Measurements from ENCODE around the gene RFC4. TPM values are rescaled to one million over a fixed set of nuclear protein-coding genes. Genes with fewer than 3 reads are reported as not detected.

Gene RFC4
- total RNA-seq, 1 experiment from 2014 or later = 142 TPM

DNA sequence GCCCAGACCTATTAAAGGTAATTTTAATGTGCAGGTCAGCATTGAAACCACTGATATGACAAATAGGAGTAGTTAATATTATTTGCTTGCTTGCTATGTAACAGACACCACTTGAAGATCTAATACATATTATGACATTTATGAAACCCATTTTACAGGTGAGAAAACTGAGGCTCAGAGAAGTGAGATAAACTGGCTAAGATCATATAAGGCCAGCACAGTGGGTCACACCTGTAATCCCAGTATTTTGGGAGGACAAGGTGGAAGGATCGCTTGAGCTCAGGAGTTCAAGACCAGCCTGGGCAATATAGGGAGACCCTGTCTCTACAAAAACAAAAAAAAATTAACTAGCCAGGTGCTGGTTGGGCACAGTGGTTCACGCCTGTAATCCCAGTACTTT is 56.0 kb downstream of the RFC4 start:
- no peak for DNase-seq (ENCODE audit: low read depth)

DNA sequence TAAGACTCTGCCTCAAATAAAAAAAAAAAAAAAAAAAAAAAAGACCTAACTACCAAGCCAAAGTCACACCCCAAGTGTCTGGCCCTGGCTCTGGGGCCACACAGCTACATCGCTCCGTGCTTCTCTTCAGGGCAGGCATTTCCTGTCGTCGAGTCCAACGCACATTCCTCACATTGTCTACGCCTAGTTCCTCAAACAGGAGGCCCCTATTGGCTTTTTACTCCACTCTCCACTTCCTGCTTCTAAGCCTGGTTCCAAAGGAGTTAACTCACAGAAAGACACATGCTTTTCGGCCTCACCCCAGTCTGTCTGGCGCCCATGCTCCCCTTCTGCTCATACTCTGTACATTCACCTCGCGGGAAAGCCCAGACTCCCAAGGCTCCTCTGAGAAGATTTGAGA is 60.3 kb downstream of the RFC4 start:
- peak; percentile 30 for DNase-seq (ENCODE audit: low read depth)

DNA sequence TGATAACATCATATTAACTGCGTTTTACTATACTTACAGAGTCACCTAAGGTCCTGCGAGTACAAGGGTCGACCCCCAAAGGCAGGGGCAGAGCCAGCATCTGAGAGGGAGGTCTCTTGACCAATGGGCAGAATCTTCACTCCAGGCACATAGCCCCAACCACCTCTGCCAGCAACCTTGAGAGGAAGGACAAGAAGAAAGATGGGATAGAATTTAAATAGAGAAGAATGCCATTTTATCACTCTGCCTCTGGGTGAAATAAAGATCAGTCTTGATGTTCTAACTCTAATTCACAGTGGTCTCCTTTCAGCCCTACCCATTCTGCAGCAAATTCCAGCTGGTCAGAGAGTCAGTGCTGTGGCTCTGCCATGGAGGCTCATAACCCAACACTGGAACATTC is 62.6 kb downstream of the RFC4 start:
- DNase-seq (ENCODE audit: low read depth) = no peak

DNA sequence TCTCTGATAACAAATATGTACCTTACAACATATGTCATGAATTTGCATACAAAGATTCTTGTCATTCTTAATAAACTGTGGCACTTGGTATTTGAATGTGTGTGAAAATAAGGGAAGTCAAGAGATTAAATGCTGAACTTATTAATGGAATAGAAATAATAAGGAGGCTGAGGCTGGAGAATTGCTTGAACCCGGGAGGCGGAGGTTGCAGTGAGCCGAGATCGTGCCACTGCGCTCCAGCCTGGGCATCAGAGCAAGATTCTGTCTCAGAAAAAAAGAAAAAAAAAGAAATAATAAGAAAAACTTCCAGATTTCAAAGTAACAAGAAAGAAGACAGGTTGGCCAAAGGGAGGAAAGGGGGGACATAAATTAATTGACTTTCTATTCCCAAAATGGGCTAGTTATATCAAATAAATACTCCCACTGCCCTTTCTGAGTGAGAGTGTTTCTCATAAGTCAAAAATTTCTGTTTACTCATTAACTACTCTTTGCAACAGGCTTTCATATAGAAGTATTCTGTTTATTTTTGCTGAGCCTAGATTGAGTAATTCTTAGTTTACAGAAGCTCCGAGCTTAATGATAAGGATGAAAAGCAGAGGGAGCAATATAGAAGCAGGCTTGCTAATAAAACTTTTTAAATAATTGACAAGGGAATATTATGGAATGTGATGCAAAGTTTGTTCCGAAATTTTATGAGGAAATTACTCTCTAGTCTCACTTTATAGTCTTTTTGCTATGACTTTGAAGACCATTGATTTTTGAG is 63.5 kb downstream of the RFC4 start:
- DNase-seq (ENCODE audit: low read depth) = no peak

Other genes with a start within 250 kb of the RFC4 start
- 18.1 and 22.6 TPM in 2 replicates for gene TBCCD1, start 239.1 kb downstream of the RFC4 start, total RNA-seq (2014; rRNA removed; shearing (Covaris generic))
- gene DNAJB11, start 235.8 kb downstream of the RFC4 start, total RNA-seq (2014; rRNA removed; shearing (Covaris generic)) = 80.0 and 94.7 TPM in 2 replicates
- not detected in 2 replicates for gene AHSG, start 193.4 kb downstream of the RFC4 start, total RNA-seq (2014; rRNA removed; shearing (Covaris generic))
- not detected in 2 replicates for gene FETUB, start 166.1 kb downstream of the RFC4 start, total RNA-seq (2014; rRNA removed; shearing (Covaris generic))
- gene HRG, start 140.5 kb downstream of the RFC4 start, total RNA-seq (2014; rRNA removed; shearing (Covaris generic)) = not detected in 2 replicates
- not detected in 2 replicates for gene KNG1, start 89.1 kb downstream of the RFC4 start, total RNA-seq (2014; rRNA removed; shearing (Covaris generic))
- gene EIF4A2, start 22.9 kb downstream of the RFC4 start, total RNA-seq (2014; rRNA removed; shearing (Covaris generic)) = 465 and 511 TPM in 2 replicates
- gene ADIPOQ, start 36.2 kb upstream of the RFC4 start, total RNA-seq (2014; rRNA removed; shearing (Covaris generic)) = not detected in 2 replicates
- gene ST6GAL1, start 124.0 kb upstream of the RFC4 start, total RNA-seq (2014; rRNA removed; shearing (Covaris generic)) = 2.0 and 4.2 TPM in 2 replicates

All from RPMI7951 (cell line).